CD4-positive, alpha-beta T cell (primary cell): ENCODE results near the gene MRPL12. TPM values are rescaled to one million over a fixed set of nuclear protein-coding genes. Genes with fewer than 3 reads are reported as not detected.

Source experiments
- ATAC-seq: fragments of 200-7000 bp; cut with Tn5 transposase; one replicate; pipeline ENCODE4 v1.10.0; 2022; ENCODE audit warnings: mild to moderate bottlenecking; ENCODE audit not compliant: poor library complexity
- CTCF ChIA-PET: fragments of 350-600 bp; sonication (Branson Sonifier 250); formaldehyde crosslinking; loops from one replicate; lab custom pipeline; 2021; ENCODE audit warnings: antibody characterized with exemption, inconsistent platforms; lab: Charles Lee
- POLR2A ChIA-PET: fragments of 350-600 bp; sonication (Branson Sonifier 250); formaldehyde crosslinking; loops from one replicate; lab custom pipeline; 2021; ENCODE audit warnings: antibody characterized with exemption, inconsistent platforms; lab: Charles Lee
- DNase-seq, 14 experiments: peaks; one replicate each; pipeline ENCODE4 v3.0.0-alpha.2; 2013 to 2020; ENCODE audit warnings: mixed read lengths in 2 of 14
- H3K27ac ChIP-seq, 2 donors: one replicate each; pipeline versions ENCODE4 v1.5.1 to v1.7.0; 2013; ENCODE audit warnings: low read length in 2 of 2, low read depth in 1 of 2, mild to moderate bottlenecking in 1 of 2
- H3K27me3 ChIP-seq, 2 experiments: 1 replicate in 1 of 2; 2 replicates in 1 of 2; pipeline versions ENCODE4 v1.6.1 to v1.7.0; 2013; ENCODE audit warnings: low read length in 2 of 2, control low read depth in 1 of 2, mild to moderate bottlenecking in 1 of 2, moderate library complexity in 1 of 2; ENCODE audit not compliant: insufficient read depth in 2 of 2, control insufficient read depth in 1 of 2
- H3K36me3 ChIP-seq: one replicate; pipeline ENCODE4 v1.6.1; 2013; ENCODE audit warnings: low read length, control low read depth; ENCODE audit not compliant: insufficient read depth
- H3K4me1 ChIP-seq: one replicate; pipeline ENCODE4 v1.6.1; 2013; ENCODE audit warnings: low read length, control low read depth; ENCODE audit not compliant: insufficient read depth
- H3K4me3 ChIP-seq: one replicate; pipeline ENCODE4 v1.5.1; 2013; ENCODE audit warnings: mild to moderate bottlenecking, low read length, moderate library complexity
- H3K9me3 ChIP-seq, 2 experiments: 1 replicate in 1 of 2; 2 replicates in 1 of 2; pipeline versions ENCODE4 v1.6.1 to v1.7.0; 2013; ENCODE audit warnings: low read length in 2 of 2, mild to moderate bottlenecking in 2 of 2, control low read depth in 1 of 2, moderate library complexity in 1 of 2; ENCODE audit not compliant: control insufficient read depth in 1 of 2, insufficient read depth in 1 of 2
- H3K27ac Mint-ChIP-seq: one replicate; pipeline ENCODE4 v1.8.0; 2020; ENCODE audit warnings: mixed read lengths
- H3K27me3 Mint-ChIP-seq: one replicate; pipeline ENCODE4 v1.8.0; 2021; ENCODE audit warnings: mixed read lengths
- H3K36me3 Mint-ChIP-seq: one replicate; pipeline ENCODE4 v1.8.0; 2021; ENCODE audit warnings: low read depth, mixed read lengths
- H3K4me1 Mint-ChIP-seq: one replicate; pipeline ENCODE4 v1.8.0; 2021; ENCODE audit warnings: low read depth, mixed read lengths
- H3K4me3 Mint-ChIP-seq: one replicate; pipeline ENCODE4 v1.8.0; 2020; ENCODE audit warnings: mild to moderate bottlenecking, mixed read lengths
- H3K9me3 Mint-ChIP-seq: one replicate; pipeline ENCODE4 v1.8.0; 2020; ENCODE audit warnings: mixed read lengths
- intact Hi-C, 2 experiments: fragments of 100-400 bp; cut with DNase I in 1 of 2; cut with micrococcal nuclease in 1 of 2; formaldehyde crosslinking; loops; one replicate each; pipeline versions ENCODE4 v1.15.1 to v1.9.0; 2023 to 2025; cut with DNase I, micrococcal nuclease
- total RNA-seq, 174 experiments: library from RNA in 2 of 174; stranded (reverse) in 2 of 174; gene quantifications; one replicate each; pipeline ENCODE4 v1.2.3 and lab custom pipeline; 2021 to 2026
- TF ChIP-seq, protein P1 (sequence below): fragments of 200-600 bp; IDR thresholded peaks from one replicate; pipeline ENCODE4 v1.8.0; 2022; ENCODE audit warnings: antibody characterized with exemption, mild to moderate bottlenecking

Gene MRPL12
- total RNA-seq, 2 experiments from 2014 or later, result 26.2 to 26.5 TPM

DNA sequence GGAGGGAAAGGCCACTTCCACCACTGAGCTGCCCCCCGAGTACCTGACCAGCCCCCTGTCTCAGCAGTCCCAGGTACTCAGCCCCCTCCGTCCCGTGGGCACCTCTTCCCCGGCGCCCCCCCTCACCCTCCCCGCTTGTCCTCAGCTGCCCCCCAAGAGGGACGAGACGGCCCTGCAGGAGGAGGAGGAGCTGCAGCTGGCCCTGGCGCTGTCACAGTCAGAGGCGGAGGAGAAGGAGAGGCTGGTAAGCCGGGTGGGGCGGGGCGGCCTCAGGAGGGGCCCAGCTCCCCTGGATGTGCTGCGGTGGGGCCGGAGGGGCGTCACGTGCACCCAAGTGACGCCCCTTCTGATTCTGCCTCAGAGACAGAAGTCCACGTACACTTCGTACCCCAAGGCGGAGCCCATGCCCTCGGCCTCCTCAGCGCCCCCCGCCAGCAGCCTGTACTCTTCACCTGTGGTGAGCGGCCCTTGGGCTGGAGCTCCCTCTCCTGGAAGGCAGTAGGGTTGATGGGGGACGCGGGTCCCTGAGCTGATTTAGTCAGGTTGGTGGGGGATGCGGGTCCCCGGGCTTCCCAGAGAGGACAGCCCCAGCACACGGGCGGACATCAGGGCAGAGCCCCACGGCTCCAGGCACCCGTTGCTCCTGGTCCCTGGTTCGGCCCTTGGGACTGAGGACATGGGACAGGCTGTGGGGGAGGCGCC is 9.5 kb upstream of the MRPL12 start:
- Mint-ChIP-seq H3K4me3 (no peak overlapping the region), H3K27me3 (no peaks in the 10 kb centered on the region), H3K27ac (no peak overlapping the region), H3K36me3 (peaks cover 53% of the 10 kb centered on the region), H3K9me3 (no peaks in the 10 kb centered on the region), H3K4me1 (no peaks in the 10 kb centered on the region)
- intact Hi-C loops, result no loop called here
- no peak for DNase-seq
- ChIA-PET POLR2A (no interaction called here), CTCF (no interaction called here)
- Histone ChIP-seq H3K9me3 (no peaks in the 10 kb centered on the region), H3K4me1 (peaks cover 5% of the 10 kb centered on the region), H3K27ac (no peak overlapping the region), H3K27me3 (no peaks in the 10 kb centered on the region), H3K36me3 (peaks cover 95% of the 10 kb centered on the region), H3K4me3 (no peak overlapping the region)
- TF ChIP-seq, protein P1, sequence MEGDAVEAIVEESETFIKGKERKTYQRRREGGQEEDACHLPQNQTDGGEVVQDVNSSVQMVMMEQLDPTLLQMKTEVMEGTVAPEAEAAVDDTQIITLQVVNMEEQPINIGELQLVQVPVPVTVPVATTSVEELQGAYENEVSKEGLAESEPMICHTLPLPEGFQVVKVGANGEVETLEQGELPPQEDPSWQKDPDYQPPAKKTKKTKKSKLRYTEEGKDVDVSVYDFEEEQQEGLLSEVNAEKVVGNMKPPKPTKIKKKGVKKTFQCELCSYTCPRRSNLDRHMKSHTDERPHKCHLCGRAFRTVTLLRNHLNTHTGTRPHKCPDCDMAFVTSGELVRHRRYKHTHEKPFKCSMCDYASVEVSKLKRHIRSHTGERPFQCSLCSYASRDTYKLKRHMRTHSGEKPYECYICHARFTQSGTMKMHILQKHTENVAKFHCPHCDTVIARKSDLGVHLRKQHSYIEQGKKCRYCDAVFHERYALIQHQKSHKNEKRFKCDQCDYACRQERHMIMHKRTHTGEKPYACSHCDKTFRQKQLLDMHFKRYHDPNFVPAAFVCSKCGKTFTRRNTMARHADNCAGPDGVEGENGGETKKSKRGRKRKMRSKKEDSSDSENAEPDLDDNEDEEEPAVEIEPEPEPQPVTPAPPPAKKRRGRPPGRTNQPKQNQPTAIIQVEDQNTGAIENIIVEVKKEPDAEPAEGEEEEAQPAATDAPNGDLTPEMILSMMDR, result no peak
- no peak for ATAC-seq

DNA sequence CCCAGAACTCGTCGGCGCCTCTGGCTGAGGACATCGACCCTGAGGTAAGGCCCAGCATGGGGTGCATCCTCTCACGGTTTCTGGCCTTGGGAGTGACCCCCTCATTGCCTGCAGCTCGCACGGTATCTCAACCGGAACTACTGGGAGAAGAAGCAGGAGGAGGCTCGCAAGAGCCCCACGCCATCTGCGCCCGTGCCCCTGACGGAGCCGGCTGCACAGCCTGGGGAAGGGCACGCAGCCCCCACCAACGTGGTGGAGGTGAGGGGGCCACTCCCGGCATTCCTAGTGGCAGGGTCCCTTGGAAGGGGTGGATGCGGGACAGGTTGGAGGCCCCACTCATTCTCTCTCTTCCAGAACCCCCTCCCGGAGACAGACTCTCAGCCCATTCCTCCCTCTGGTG is 8.4 kb upstream of the MRPL12 start:
- H3K9me3 Mint-ChIP-seq, result no peaks in the 10 kb centered on the region
- intact Hi-C loops, result no loop called here
- Histone ChIP-seq H3K36me3 (peaks cover 93% of the 10 kb centered on the region), H3K9me3 (no peaks in the 10 kb centered on the region), H3K27me3 (no peaks in the 10 kb centered on the region), H3K4me1 (no peaks in the 10 kb centered on the region), H3K27ac (no peak overlapping the region), H3K4me3 (no peak overlapping the region)
- no peak overlapping the region for H3K4me3 Mint-ChIP-seq
- POLR2A ChIA-PET, result interaction anchor here (0.6 to 1.5 kb wide), 3 partner anchors 10 to 67 kb away, joined by 3 to 4 read pairs (median 3); partner anchors contain the start of genes ARL16 and HGS
- no peaks in the 10 kb centered on the region for H3K27me3 Mint-ChIP-seq
- H3K27ac Mint-ChIP-seq, result no peak overlapping the region
- TF ChIP-seq, protein P1, result no peak
- peaks cover 49% of the 10 kb centered on the region for H3K36me3 Mint-ChIP-seq
- CTCF ChIA-PET, result no interaction called here
- DNase-seq (no peak), ATAC-seq (no peak)
- H3K4me1 Mint-ChIP-seq, result no peaks in the 10 kb centered on the region

DNA sequence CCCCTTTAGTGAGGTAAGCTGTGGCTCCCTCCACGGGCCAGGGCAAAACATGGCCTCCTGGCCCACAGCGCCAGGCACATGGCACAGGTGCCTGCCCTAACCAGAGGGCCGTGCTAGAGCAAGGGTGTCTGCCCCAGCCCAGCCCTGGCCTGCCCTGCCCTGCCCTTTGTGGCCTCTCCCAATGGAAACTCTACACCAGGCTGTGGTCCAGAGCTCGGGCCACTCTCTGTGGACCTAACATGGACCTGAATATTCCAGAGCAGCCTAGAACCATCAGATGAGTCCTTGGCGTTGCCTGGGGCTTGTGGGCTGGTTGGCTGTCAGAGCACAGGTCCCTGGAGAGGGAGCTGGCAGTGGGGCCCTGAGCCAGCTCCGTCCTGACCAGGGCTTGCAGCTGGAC is 8.0 kb upstream of the MRPL12 start:
- DNase-seq (no peak), ATAC-seq (no peak)
- Histone ChIP-seq H3K9me3 (no peaks in the 10 kb centered on the region), H3K36me3 (peaks cover 89% of the 10 kb centered on the region), H3K27ac (no peak overlapping the region), H3K4me1 (no peaks in the 10 kb centered on the region), H3K4me3 (no peak overlapping the region), H3K27me3 (no peaks in the 10 kb centered on the region)
- Mint-ChIP-seq H3K36me3 (peaks cover 45% of the 10 kb centered on the region), H3K9me3 (no peaks in the 10 kb centered on the region), H3K27me3 (no peaks in the 10 kb centered on the region), H3K27ac (no peak overlapping the region), H3K4me3 (no peak overlapping the region), H3K4me1 (no peaks in the 10 kb centered on the region)
- intact Hi-C loops, result no loop called here
- ChIA-PET CTCF (no interaction called here), POLR2A (interaction anchor here (0.6 to 1.5 kb wide), 4 partner anchors 9 to 67 kb away, joined by 3 to 4 read pairs (median 3); partner anchors contain the start of genes ARL16 and HGS)
- TF ChIP-seq, protein P1, result no peak
